HEK293 (cell line): ENCODE results near the gene COL25A1.

Experiments
- CTCF ChIA-PET: fragments of 350-600 bp; formaldehyde crosslinking; extraction: SDS; loops from one replicate; lab custom pipeline; 2021; ENCODE audit warnings: antibody characterized with exemption; lab: Yijun Ruan, JAX
- POLR2A ChIA-PET: fragments of 300-600 bp; formaldehyde crosslinking; extraction: SDS; loops from one replicate; lab custom pipeline; 2020; ENCODE audit warnings: antibody characterized with exemption, inconsistent platforms; lab: Yijun Ruan, JAX
- H3K27ac ChIP-seq: fragments of 200-500 bp; sonication (Bioruptor generic); 2 replicates; pipeline ENCODE4 v1.5.1; 2014; ENCODE audit warnings: low read depth, low read length, control low read depth, inconsistent platforms; ENCODE audit errors: extremely low read depth
- H3K36me3 ChIP-seq, 2 experiments: fragments of 200-500 bp in 1 of 2; sonication (Bioruptor generic) in 1 of 2; 1 replicate in 1 of 2; 2 replicates in 1 of 2; pipeline ENCODE4 v1.5.1; 2014 to 2017; ENCODE audit warnings: inconsistent platforms in 2 of 2, low read length in 2 of 2; ENCODE audit not compliant: control insufficient read depth in 2 of 2, insufficient read depth in 1 of 2
- H3K4me1 ChIP-seq: fragments of 200-500 bp; sonication (Bioruptor generic); 2 replicates; pipeline ENCODE4 v1.5.1; 2014; ENCODE audit warnings: mild to moderate bottlenecking, low read length, inconsistent platforms; ENCODE audit not compliant: control insufficient read depth, insufficient read depth
- H3K4me3 ChIP-seq: 2 replicates; pipeline ENCODE4 v1.5.1; 2011; ENCODE audit warnings: low read depth, mild to moderate bottlenecking, control low read depth, low read length, moderate library complexity
- H3K9me3 ChIP-seq: fragments of 200-500 bp; sonication (Bioruptor generic); 2 replicates; pipeline ENCODE4 v1.5.1; 2014; ENCODE audit warnings: low read depth, low read length, inconsistent platforms; ENCODE audit not compliant: control insufficient read depth, insufficient read depth
- KLF7 ChIP-seq: fragments of 450-650 bp; formaldehyde crosslinking; IDR thresholded peaks from 2 replicates; pipeline ENCODE4 v1.5.1; 2016; ENCODE audit warnings: missing biosample characterization, missing genetic modification characterization, borderline replicate concordance
- PRDM4 ChIP-seq: fragments of 450-650 bp; formaldehyde crosslinking; IDR thresholded peaks from 2 replicates; pipeline ENCODE4 v1.5.1; 2017; ENCODE audit warnings: missing biosample characterization, missing genetic modification characterization
- SCRT2 ChIP-seq: fragments of 450-650 bp; formaldehyde crosslinking; IDR thresholded peaks from 2 replicates; pipeline ENCODE4 v1.5.1; 2016; ENCODE audit warnings: missing biosample characterization, missing genetic modification characterization
- SP3 ChIP-seq: fragments of 450-650 bp; formaldehyde crosslinking; IDR thresholded peaks from 2 replicates; pipeline ENCODE4 v1.5.1; 2016; ENCODE audit warnings: missing biosample characterization, missing genetic modification characterization
- ZBTB48 ChIP-seq: fragments of 450-650 bp; formaldehyde crosslinking; IDR thresholded peaks from 2 replicates; pipeline ENCODE4 v1.5.1; 2016; ENCODE audit warnings: missing biosample characterization, missing genetic modification characterization
- ZNF169 ChIP-seq: fragments of 450-650 bp; formaldehyde crosslinking; IDR thresholded peaks from 2 replicates; pipeline ENCODE4 v1.5.1; 2016; ENCODE audit warnings: missing biosample characterization, missing genetic modification characterization
- ZNF211 ChIP-seq: fragments of 450-650 bp; formaldehyde crosslinking; IDR thresholded peaks from 2 replicates; pipeline ENCODE4 v1.5.1; 2016; ENCODE audit warnings: low read depth, missing biosample characterization, missing genetic modification characterization
- ZNF223 ChIP-seq: fragments of 450-650 bp; formaldehyde crosslinking; IDR thresholded peaks from 2 replicates; pipeline ENCODE4 v1.5.1; 2016; ENCODE audit warnings: missing biosample characterization, missing genetic modification characterization
- ZNF473 ChIP-seq: fragments of 450-650 bp; formaldehyde crosslinking; IDR thresholded peaks from 2 replicates; pipeline ENCODE4 v1.5.1; 2017; ENCODE audit warnings: missing biosample characterization, missing genetic modification characterization
- ZNF48 ChIP-seq: fragments of 450-650 bp; formaldehyde crosslinking; IDR thresholded peaks from 2 replicates; pipeline ENCODE4 v1.5.1; 2016; ENCODE audit warnings: missing biosample characterization, missing genetic modification characterization
- ZNF514 ChIP-seq: fragments of 450-650 bp; formaldehyde crosslinking; IDR thresholded peaks from 2 replicates; pipeline ENCODE4 v1.5.1; 2016; ENCODE audit warnings: missing biosample characterization, missing genetic modification characterization
- ZNF792 ChIP-seq: fragments of 450-650 bp; formaldehyde crosslinking; IDR thresholded peaks from 2 replicates; pipeline ENCODE4 v1.5.1; 2016; ENCODE audit warnings: missing biosample characterization, missing genetic modification characterization
- ZSCAN30 ChIP-seq: fragments of 450-650 bp; IDR thresholded peaks from 2 replicates; pipeline ENCODE4 v1.5.1; 2018; ENCODE audit warnings: missing biosample characterization, mild to moderate bottlenecking, missing genetic modification characterization, moderate library complexity
- TF ChIP-seq, protein P1 (sequence below): fragments of 450-650 bp; formaldehyde crosslinking; conservative IDR thresholded peaks from 2 replicates; pipeline ENCODE4 v1.5.1; 2016; ENCODE audit warnings: low read depth, missing biosample characterization, missing genetic modification characterization
- TF ChIP-seq, protein P2 (sequence below): fragments of 450-650 bp; formaldehyde crosslinking; IDR thresholded peaks from 2 replicates; pipeline ENCODE4 v1.5.1; 2017; ENCODE audit warnings: missing biosample characterization, missing genetic modification characterization
- TF ChIP-seq, protein P3 (sequence below): fragments of 450-650 bp; formaldehyde crosslinking; IDR thresholded peaks from 2 replicates; pipeline ENCODE4 v1.5.0; 2017; ENCODE audit warnings: missing biosample characterization, missing genetic modification characterization, borderline replicate concordance

The COL25A1 gene

GRCh38 chr4:108980455-108981239 is 321.8 kb downstream of the COL25A1 start:
- ChIA-PET CTCF (no interaction called here), POLR2A (no interaction called here)
- TF ChIP-seq ZNF223 (tag by site-specific recombination) = no peak
- TF ChIP-seq, protein P1, sequence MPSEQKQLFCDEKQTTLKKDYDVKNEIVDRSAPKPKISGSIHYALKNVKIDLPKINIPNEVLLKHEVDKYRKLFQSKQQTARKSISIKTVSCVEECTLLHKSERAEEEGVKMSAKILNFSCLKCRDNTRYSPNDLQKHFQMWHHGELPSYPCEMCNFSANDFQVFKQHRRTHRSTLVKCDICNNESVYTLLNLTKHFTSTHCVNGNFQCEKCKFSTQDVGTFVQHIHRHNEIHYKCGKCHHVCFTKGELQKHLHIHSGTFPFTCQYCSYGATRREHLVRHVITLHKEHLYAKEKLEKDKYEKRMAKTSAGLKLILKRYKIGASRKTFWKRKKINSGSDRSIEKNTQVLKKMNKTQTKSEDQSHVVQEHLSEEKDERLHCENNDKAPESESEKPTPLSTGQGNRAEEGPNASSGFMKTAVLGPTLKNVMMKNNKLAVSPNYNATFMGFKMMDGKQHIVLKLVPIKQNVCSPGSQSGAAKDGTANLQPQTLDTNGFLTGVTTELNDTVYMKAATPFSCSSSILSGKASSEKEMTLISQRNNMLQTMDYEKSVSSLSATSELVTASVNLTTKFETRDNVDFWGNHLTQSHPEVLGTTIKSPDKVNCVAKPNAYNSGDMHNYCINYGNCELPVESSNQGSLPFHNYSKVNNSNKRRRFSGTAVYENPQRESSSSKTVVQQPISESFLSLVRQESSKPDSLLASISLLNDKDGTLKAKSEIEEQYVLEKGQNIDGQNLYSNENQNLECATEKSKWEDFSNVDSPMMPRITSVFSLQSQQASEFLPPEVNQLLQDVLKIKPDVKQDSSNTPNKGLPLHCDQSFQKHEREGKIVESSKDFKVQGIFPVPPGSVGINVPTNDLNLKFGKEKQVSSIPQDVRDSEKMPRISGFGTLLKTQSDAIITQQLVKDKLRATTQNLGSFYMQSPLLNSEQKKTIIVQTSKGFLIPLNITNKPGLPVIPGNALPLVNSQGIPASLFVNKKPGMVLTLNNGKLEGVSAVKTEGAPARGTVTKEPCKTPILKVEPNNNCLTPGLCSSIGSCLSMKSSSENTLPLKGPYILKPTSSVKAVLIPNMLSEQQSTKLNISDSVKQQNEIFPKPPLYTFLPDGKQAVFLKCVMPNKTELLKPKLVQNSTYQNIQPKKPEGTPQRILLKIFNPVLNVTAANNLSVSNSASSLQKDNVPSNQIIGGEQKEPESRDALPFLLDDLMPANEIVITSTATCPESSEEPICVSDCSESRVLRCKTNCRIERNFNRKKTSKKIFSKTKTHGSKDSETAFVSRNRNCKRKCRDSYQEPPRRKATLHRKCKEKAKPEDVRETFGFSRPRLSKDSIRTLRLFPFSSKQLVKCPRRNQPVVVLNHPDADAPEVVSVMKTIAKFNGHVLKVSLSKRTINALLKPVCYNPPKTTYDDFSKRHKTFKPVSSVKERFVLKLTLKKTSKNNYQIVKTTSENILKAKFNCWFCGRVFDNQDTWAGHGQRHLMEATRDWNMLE (tag by site-specific recombination) = no peak
- TF ChIP-seq ZNF211 (tag by site-specific recombination) = no peak
- no peak for TF ChIP-seq SP3 (tag by site-specific recombination)
- no peak for TF ChIP-seq SCRT2 (tag by site-specific recombination)
- no peak for TF ChIP-seq KLF7 (tag by site-specific recombination)
- TF ChIP-seq ZNF792 (tag by site-specific recombination) = no peak
- TF ChIP-seq, protein P2, sequence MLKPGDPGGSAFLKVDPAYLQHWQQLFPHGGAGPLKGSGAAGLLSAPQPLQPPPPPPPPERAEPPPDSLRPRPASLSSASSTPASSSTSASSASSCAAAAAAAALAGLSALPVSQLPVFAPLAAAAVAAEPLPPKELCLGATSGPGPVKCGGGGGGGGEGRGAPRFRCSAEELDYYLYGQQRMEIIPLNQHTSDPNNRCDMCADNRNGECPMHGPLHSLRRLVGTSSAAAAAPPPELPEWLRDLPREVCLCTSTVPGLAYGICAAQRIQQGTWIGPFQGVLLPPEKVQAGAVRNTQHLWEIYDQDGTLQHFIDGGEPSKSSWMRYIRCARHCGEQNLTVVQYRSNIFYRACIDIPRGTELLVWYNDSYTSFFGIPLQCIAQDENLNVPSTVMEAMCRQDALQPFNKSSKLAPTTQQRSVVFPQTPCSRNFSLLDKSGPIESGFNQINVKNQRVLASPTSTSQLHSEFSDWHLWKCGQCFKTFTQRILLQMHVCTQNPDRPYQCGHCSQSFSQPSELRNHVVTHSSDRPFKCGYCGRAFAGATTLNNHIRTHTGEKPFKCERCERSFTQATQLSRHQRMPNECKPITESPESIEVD (tag by site-specific recombination) = no peak
- no peak for TF ChIP-seq PRDM4 (tag by site-specific recombination)
- TF ChIP-seq ZNF48 (tag by site-specific recombination) = no peak
- no peak for TF ChIP-seq ZNF473 (tag by site-specific recombination)
- TF ChIP-seq ZBTB48 (tag by site-specific recombination) = no peak
- TF ChIP-seq ZSCAN30 = no peak
- no peak for TF ChIP-seq ZNF169
- TF ChIP-seq ZNF514 (tag by site-specific recombination) = no peak
- TF ChIP-seq, protein P3, sequence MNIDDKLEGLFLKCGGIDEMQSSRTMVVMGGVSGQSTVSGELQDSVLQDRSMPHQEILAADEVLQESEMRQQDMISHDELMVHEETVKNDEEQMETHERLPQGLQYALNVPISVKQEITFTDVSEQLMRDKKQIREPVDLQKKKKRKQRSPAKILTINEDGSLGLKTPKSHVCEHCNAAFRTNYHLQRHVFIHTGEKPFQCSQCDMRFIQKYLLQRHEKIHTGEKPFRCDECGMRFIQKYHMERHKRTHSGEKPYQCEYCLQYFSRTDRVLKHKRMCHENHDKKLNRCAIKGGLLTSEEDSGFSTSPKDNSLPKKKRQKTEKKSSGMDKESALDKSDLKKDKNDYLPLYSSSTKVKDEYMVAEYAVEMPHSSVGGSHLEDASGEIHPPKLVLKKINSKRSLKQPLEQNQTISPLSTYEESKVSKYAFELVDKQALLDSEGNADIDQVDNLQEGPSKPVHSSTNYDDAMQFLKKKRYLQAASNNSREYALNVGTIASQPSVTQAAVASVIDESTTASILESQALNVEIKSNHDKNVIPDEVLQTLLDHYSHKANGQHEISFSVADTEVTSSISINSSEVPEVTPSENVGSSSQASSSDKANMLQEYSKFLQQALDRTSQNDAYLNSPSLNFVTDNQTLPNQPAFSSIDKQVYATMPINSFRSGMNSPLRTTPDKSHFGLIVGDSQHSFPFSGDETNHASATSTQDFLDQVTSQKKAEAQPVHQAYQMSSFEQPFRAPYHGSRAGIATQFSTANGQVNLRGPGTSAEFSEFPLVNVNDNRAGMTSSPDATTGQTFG (tag by site-specific recombination) = no peak
- no peaks in the 10 kb centered on the region for H3K9me3 ChIP-seq
- no peak overlapping the region for H3K4me3 ChIP-seq
- H3K36me3 ChIP-seq = no peaks in the 10 kb centered on the region
- H3K27ac ChIP-seq = no peak overlapping the region
- 0 out of 2 replicates have a peak, but pooled peaks cover 3% of the 10 kb centered on the region for H3K4me1 ChIP-seq
